Vagina (tissue), 2 donors: ENCODE data around the gene LINC01488. TPM values are rescaled to one million over a fixed set of nuclear protein-coding genes. Genes with fewer than 3 reads are reported as not detected.
A peak's percentile ranks its signal among the peaks of the same experiment; 100 is the strongest.

Source experiments
- DNase-seq, 2 donors: peaks; one replicate each; pipeline ENCODE4 v3.0.0-alpha.2; 2017; ENCODE audit errors: extremely low spot score in 2 of 2
- H3K27ac ChIP-seq: fragments of 200-600 bp; sonication (generic); one replicate; pipeline ENCODE4 v1.5.1; 2019
- H3K27me3 ChIP-seq: fragments of 200-600 bp; sonication (generic); one replicate; pipeline ENCODE4 v1.5.1; 2019
- H3K36me3 ChIP-seq, 2 donors: fragments of 200-600 bp; sonication (generic); one replicate each; pipeline ENCODE4 v1.5.1; 2017 to 2019
- H3K4me1 ChIP-seq: fragments of 200-600 bp; sonication (generic); one replicate; pipeline ENCODE4 v1.5.1; 2019
- H3K4me3 ChIP-seq, 2 donors: fragments of 200-600 bp; sonication (generic); 1 replicate in 1 of 2; 2 replicates in 1 of 2; pipeline ENCODE4 v1.5.1; 2016 to 2019
- H3K9me3 ChIP-seq: fragments of 200-600 bp; sonication (generic); one replicate; pipeline ENCODE4 v1.5.1; 2019
- POLR2A ChIP-seq, 2 donors: fragments of 450-650 bp; IDR thresholded peaks; one replicate each; pipeline ENCODE4 v1.6.1; 2017; ENCODE audit warnings: antibody characterized with exemption in 2 of 2, mild to moderate bottlenecking in 2 of 2, moderate library complexity in 2 of 2
- POLR2AphosphoS5 ChIP-seq, 2 donors: sonication (generic); formaldehyde crosslinking; IDR thresholded peaks; one replicate each; pipeline ENCODE4 v1.9.0; 2017; ENCODE audit warnings: antibody characterized with exemption in 2 of 2, mild to moderate bottlenecking in 2 of 2, low read depth in 1 of 2; ENCODE audit not compliant: insufficient read depth in 1 of 2
- intact Hi-C: fragments of 100-400 bp; cut with DNase I; formaldehyde crosslinking; loops from one replicate; pipeline ENCODE4 v1.15.1; 2023
- total RNA-seq: library from RNA; depleted of rRNA; stranded (reverse); fragments of >200 nt; gene quantifications from one replicate; pipeline ENCODE4 v1.2.3, GENCODE V29; 2016
- TF ChIP-seq, protein P1 (sequence below), 3 experiments: fragments of 450-650 bp in 2 of 3; fragments of 200-600 bp in 1 of 3; sonication (generic) in 1 of 3; IDR thresholded peaks; one replicate each; pipeline ENCODE4 v1.5.1; 2017 to 2019; ENCODE audit warnings: antibody characterized with exemption in 3 of 3, mild to moderate bottlenecking in 2 of 3, moderate library complexity in 2 of 3

The LINC01488 gene
- total RNA-seq, 1 donor from 2014 or later = not detected

- Histone ChIP-seq H3K27me3 (no peaks in the 10 kb centered on the region), H3K4me3 (no peak overlapping the region), H3K27ac (no peak overlapping the region), H3K4me1 (peaks cover 6% of the 10 kb centered on the region), H3K36me3 (no peaks in the 10 kb centered on the region), H3K9me3 (no peaks in the 10 kb centered on the region)
- intact Hi-C loops = no loop called here
- no peak for DNase-seq
- TF ChIP-seq POLR2AphosphoS5 (IDR thresholded peaks at IDR 0.05; ENCODE audit: insufficient read depth in 1 of 2, low read depth in 1 of 2) (no peak), POLR2A (IDR thresholded peaks at IDR 0.05) (no peak)
- TF ChIP-seq, protein P1, sequence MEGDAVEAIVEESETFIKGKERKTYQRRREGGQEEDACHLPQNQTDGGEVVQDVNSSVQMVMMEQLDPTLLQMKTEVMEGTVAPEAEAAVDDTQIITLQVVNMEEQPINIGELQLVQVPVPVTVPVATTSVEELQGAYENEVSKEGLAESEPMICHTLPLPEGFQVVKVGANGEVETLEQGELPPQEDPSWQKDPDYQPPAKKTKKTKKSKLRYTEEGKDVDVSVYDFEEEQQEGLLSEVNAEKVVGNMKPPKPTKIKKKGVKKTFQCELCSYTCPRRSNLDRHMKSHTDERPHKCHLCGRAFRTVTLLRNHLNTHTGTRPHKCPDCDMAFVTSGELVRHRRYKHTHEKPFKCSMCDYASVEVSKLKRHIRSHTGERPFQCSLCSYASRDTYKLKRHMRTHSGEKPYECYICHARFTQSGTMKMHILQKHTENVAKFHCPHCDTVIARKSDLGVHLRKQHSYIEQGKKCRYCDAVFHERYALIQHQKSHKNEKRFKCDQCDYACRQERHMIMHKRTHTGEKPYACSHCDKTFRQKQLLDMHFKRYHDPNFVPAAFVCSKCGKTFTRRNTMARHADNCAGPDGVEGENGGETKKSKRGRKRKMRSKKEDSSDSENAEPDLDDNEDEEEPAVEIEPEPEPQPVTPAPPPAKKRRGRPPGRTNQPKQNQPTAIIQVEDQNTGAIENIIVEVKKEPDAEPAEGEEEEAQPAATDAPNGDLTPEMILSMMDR (IDR thresholded peaks at IDR 0.05) = no peak
Observed at GRCh38 chr11:69487849-69488542, 6.5 kb downstream of the LINC01488 start.

DNA sequence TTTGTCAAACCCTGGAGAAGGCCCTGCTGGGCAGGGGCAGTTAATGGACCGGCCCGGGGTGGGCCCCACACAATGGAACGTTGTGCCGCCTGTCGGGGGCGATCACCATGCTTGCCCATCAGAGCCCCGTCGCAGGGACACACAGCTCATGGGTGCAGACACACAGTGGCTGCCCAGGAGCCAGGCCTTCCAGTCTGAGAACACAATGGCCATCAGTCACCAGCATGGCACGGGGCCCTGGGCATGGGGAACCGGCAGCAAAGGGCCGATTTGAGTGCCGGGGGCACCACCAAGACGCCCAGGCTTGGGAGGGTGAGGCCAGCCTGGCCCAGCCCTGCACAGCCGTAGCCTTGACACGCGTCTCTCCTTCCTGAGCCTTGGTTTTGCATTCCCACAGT lies 7.1 kb downstream of the LINC01488 start:
- H3K4me3 ChIP-seq = no peak overlapping the region
- H3K27ac ChIP-seq = no peak overlapping the region
- H3K36me3 ChIP-seq = no peaks in the 10 kb centered on the region
- TF ChIP-seq, protein P1 (IDR thresholded peaks at IDR 0.05) = no peak
- no peak for TF ChIP-seq POLR2AphosphoS5 (IDR thresholded peaks at IDR 0.05; ENCODE audit: insufficient read depth in 1 of 2, low read depth in 1 of 2)
- no peak for TF ChIP-seq POLR2A (IDR thresholded peaks at IDR 0.05)
- no peaks in the 10 kb centered on the region for H3K9me3 ChIP-seq
- H3K27me3 ChIP-seq = no peaks in the 10 kb centered on the region
- peaks cover 6% of the 10 kb centered on the region for H3K4me1 ChIP-seq
- intact Hi-C loops = no loop called here
- no peak for DNase-seq

GRCh38 chr11:69489031-69489745 lies 7.7 kb downstream of the LINC01488 start:
- TF ChIP-seq POLR2A (IDR thresholded peaks at IDR 0.05) = no peak
- TF ChIP-seq, protein P1 (IDR thresholded peaks at IDR 0.05) = no peak
- no peak for TF ChIP-seq POLR2AphosphoS5 (IDR thresholded peaks at IDR 0.05; ENCODE audit: insufficient read depth in 1 of 2, low read depth in 1 of 2)
- H3K4me3 ChIP-seq = no peak overlapping the region
- intact Hi-C loops = no loop called here
- peaks cover 6% of the 10 kb centered on the region for H3K4me1 ChIP-seq
- H3K9me3 ChIP-seq = no peaks in the 10 kb centered on the region
- H3K27ac ChIP-seq = peak overlapping the region; percentile 53
- H3K36me3 ChIP-seq = no peaks in the 10 kb centered on the region
- no peak for DNase-seq
- no peaks in the 10 kb centered on the region for H3K27me3 ChIP-seq

GRCh38 chr11:69489746-69490365 lies 8.4 kb downstream of the LINC01488 start:
- Histone ChIP-seq H3K27ac (no peak overlapping the region), H3K36me3 (no peaks in the 10 kb centered on the region), H3K27me3 (no peaks in the 10 kb centered on the region), H3K9me3 (no peaks in the 10 kb centered on the region), H3K4me1 (peaks cover 6% of the 10 kb centered on the region), H3K4me3 (no peak overlapping the region)
- DNase-seq = no peak
- TF ChIP-seq POLR2A (IDR thresholded peaks at IDR 0.05) = no peak
- TF ChIP-seq, protein P1 (IDR thresholded peaks at IDR 0.05) = no peak
- TF ChIP-seq POLR2AphosphoS5 (IDR thresholded peaks at IDR 0.05; ENCODE audit: insufficient read depth in 1 of 2, low read depth in 1 of 2) = no peak
- intact Hi-C loops = no loop called here
